Gastroesophageal sphincter (tissue), 4 donors: ENCODE results near the gene RPTOR. TPM values are rescaled to one million over a fixed set of nuclear protein-coding genes. Genes with fewer than 3 reads are reported as not detected.

ENCODE experiments used
- ATAC-seq: fragments of 150-250 bp; one replicate; pipeline ENCODE4 v1.9.1; 2016; ENCODE audit warnings: mild to moderate bottlenecking, moderate library complexity
- H3K27ac ChIP-seq, 4 donors: fragments of 200-600 bp; sonication (generic) in 3 of 4; 1 replicate in 3 of 4; 2 replicates in 1 of 4; pipeline ENCODE4 v1.5.1; 2016 to 2019
- H3K27me3 ChIP-seq: fragments of 200-600 bp; sonication (generic); one replicate; pipeline ENCODE4 v1.5.1; 2019
- H3K36me3 ChIP-seq, 2 donors: fragments of 200-600 bp; sonication (generic); one replicate each; pipeline ENCODE4 v1.5.1; 2019; ENCODE audit warnings: control low read depth in 1 of 2
- H3K4me1 ChIP-seq, 3 donors: fragments of 200-600 bp; sonication (generic); 1 replicate in 2 of 3; 2 replicates in 1 of 3; pipeline ENCODE4 v1.5.1; 2016 to 2019; ENCODE audit warnings: control low read depth in 2 of 3
- H3K4me3 ChIP-seq, 2 donors: fragments of 200-600 bp; sonication (generic); one replicate each; pipeline ENCODE4 v1.5.1; 2019; ENCODE audit warnings: mild to moderate bottlenecking in 1 of 2, moderate library complexity in 1 of 2
- H3K9me3 ChIP-seq, 3 donors: fragments of 200-600 bp; sonication (generic); one replicate each; pipeline ENCODE4 v1.5.1; 2017 to 2019; ENCODE audit warnings: control low read depth in 2 of 3
- CTCF ChIP-seq, 4 experiments: fragments of 200-600 bp in 2 of 4; fragments of 450-650 bp in 2 of 4; sonication (generic) in 1 of 4; IDR thresholded peaks; one replicate each; pipeline ENCODE4 v1.5.1; 2017 to 2019; ENCODE audit warnings: antibody characterized with exemption in 4 of 4, mild to moderate bottlenecking in 2 of 4, moderate library complexity in 2 of 4
- EP300 ChIP-seq: sonication (generic); formaldehyde crosslinking; IDR thresholded peaks from one replicate; pipeline ENCODE4 v1.6.1; 2017; ENCODE audit warnings: antibody characterized with exemption, mild to moderate bottlenecking
- POLR2A ChIP-seq, 2 donors: fragments of 450-650 bp; IDR thresholded peaks; one replicate each; pipeline ENCODE4 v1.6.1; 2017; ENCODE audit warnings: antibody characterized with exemption in 2 of 2, mild to moderate bottlenecking in 2 of 2, moderate library complexity in 1 of 2
- POLR2AphosphoS5 ChIP-seq: sonication (generic); formaldehyde crosslinking; IDR thresholded peaks from one replicate; pipeline ENCODE4 v1.6.1; 2017; ENCODE audit warnings: antibody characterized with exemption
- WGBS, 2 donors: methylation state at CpG; one replicate each; pipeline ENCODE4 v1.1.5; 2018; ENCODE audit warnings: low coverage in 1 of 2; 5-methylcytosine and 5-hydroxymethylcytosine counted together
- total RNA-seq, 4 donors: library from RNA; depleted of rRNA; stranded (reverse); fragments of >200 nt; gene quantifications; one replicate each; pipeline ENCODE4 v1.1.0, GENCODE V29; 2016

The RPTOR gene
- total RNA-seq, 4 donors from 2014 or later: 25.7 to 56.8 (median 39.7) TPM

- TF ChIP-seq POLR2AphosphoS5 (no peak), EP300 (no peak), CTCF (IDR thresholded peaks at IDR 0.05) (no peak), POLR2A (IDR thresholded peaks at IDR 0.05) (no peak)
- Histone ChIP-seq H3K27ac (no peak overlapping the region), H3K27me3 (no peaks in the 10 kb centered on the region), H3K36me3 (no peaks in the 10 kb centered on the region), H3K4me1 (peaks cover 0 to 20% (median 0%) of the 10 kb centered on the region in 3 donors), H3K4me3 (no peak overlapping the region), H3K9me3 (no peaks in the 10 kb centered on the region)
- ATAC-seq: no peak
- 85% methylated on average over 2 of the region's 3 CpGs; no CpG with 5 or more reads in 1 of the 2 donors for WGBS, 2 donors
Observed at GRCh38 chr17:80722661-80723060, 178.0 kb downstream of the RPTOR start.

DNA sequence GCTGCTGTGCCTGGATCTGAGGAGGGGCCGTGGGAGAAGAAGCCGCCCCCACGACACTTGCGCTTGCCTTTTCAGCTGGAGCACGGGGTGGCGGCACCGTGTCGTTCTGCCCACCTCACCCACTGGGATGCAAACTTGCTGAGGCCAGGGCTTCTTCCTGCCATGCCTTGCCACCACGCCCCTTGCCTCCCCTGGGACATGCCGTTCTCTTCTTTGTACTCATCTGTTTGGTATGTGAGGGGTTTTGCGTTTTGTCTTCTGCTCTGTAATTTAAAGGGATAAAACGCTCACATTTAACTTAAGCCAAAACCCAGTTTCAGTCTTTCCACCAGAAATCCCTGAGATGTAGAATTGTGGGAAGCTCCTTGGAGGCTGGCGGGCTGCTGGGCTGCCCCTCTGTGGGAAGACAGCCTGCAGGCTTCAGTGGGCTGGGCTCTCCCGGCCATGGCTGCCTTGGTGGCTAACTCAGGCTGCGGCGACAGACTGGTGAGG lies 180.2 kb downstream of the RPTOR start:
- no peak overlapping the region for H3K27ac ChIP-seq
- no peaks in the 10 kb centered on the region for H3K36me3 ChIP-seq
- 50 to 86% methylated on average over 1 to 3 of the region's 16 CpGs for WGBS, 2 donors
- TF ChIP-seq EP300: no peak
- TF ChIP-seq POLR2AphosphoS5: no peak
- no peak for TF ChIP-seq CTCF (IDR thresholded peaks at IDR 0.05)
- no peak for TF ChIP-seq POLR2A (IDR thresholded peaks at IDR 0.05)
- peaks cover 0 to 20% (median 0%) of the 10 kb centered on the region in 3 donors for H3K4me1 ChIP-seq
- H3K4me3 ChIP-seq: no peak overlapping the region
- no peak for ATAC-seq
- H3K27me3 ChIP-seq: no peaks in the 10 kb centered on the region
- H3K9me3 ChIP-seq: no peaks in the 10 kb centered on the region

DNA sequence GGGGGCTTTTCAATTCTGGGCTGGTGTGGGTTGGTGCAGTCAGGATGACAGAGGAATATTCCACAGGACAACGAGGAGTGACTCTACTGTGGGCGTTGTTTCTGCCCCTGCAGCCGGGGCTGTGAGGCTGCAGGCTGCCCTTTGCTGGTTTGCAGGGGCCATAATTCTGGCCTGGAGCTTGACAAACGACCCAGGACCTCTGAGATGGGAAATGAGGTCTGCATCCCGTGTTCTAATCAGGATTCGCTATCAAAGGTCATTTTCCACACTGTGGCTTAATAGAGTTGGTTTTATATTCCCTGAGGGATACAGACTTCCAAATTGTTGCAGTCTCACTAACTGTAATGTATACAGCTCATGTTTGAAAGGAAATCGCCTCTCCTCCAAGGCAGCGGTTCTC lies 180.9 kb downstream of the RPTOR start:
- Histone ChIP-seq H3K9me3 (no peaks in the 10 kb centered on the region), H3K27me3 (no peaks in the 10 kb centered on the region), H3K36me3 (peaks cover 0 to under 1% of the 10 kb centered on the region in 2 donors), H3K4me1 (peaks cover 0 to 20% (median 0%) of the 10 kb centered on the region in 3 donors), H3K4me3 (no peak overlapping the region), H3K27ac (peak overlapping the region in 1 of 4 donors; percentile 3)
- TF ChIP-seq CTCF (IDR thresholded peaks at IDR 0.05): no peak
- no peak for TF ChIP-seq POLR2AphosphoS5
- peak; percentile 22 for ATAC-seq
- 73 to 77% methylated on average over 4 to 7 of the region's 8 CpGs for WGBS, 2 donors

DNA sequence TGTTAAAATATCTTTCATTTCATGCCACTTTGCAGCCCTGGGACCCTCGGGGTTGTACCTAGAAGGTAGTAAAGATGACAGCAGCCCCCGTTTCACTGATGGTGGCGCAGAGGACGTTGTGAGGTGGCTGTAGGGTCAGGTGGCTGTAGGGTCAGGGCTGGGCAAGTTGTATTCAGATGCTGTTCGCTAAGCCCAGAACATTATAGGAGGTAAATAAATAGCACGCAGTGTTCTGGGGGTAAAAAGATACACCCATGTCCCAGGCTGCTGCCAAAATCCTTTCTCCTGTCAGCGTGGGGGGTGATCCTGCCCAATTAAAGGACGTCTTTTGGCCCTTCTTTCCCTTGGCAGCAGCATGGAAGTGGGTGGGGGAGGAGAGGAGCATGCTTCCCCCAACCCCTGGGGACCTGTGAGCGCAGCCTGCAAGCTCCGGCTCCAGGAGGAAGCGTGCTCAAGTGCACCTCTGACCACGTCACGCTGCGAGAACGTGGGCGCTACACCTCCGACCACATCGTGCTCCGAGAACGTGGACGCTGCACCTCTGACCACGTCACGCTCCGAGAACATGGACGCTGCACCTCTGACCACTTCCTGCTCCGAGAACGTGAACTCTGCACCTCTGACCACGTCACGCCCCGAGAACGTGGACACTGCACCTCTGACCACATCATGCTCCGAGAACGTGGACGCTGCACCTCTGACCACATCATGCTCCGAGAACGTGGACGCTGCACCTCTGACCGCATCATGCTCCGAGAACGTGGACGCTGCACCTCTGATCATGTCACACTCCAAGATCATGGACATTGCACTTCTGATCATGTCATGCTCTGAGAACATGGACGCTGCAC lies 182.1 kb downstream of the RPTOR start:
- 92 to 96% methylated on average over 7 to 9 of the region's 42 CpGs for WGBS, 2 donors
- H3K27ac ChIP-seq: no peak overlapping the region
- H3K9me3 ChIP-seq: no peaks in the 10 kb centered on the region
- no peak for ATAC-seq
- H3K4me3 ChIP-seq: no peak overlapping the region
- H3K36me3 ChIP-seq: peaks cover 0 to 9% of the 10 kb centered on the region in 2 donors
- H3K4me1 ChIP-seq: peaks cover 0 to 20% (median 0%) of the 10 kb centered on the region in 3 donors
- H3K27me3 ChIP-seq: no peaks in the 10 kb centered on the region
- TF ChIP-seq POLR2AphosphoS5: no peak

GRCh38 chr17:80727409-80727755 lies 182.7 kb downstream of the RPTOR start:
- no peak overlapping the region for H3K4me3 ChIP-seq
- no peaks in the 10 kb centered on the region for H3K9me3 ChIP-seq
- WGBS, 2 donors: 91 to 96% methylated on average over 4 to 11 of the region's 13 CpGs
- peaks cover 0 to 14% of the 10 kb centered on the region in 2 donors for H3K36me3 ChIP-seq
- H3K27me3 ChIP-seq: no peaks in the 10 kb centered on the region
- ATAC-seq: no peak
- TF ChIP-seq POLR2AphosphoS5: no peak
- TF ChIP-seq CTCF (IDR thresholded peaks at IDR 0.05): no peak
- no peak for TF ChIP-seq EP300
- no peak for TF ChIP-seq POLR2A (IDR thresholded peaks at IDR 0.05)
- peaks cover 0 to 20% (median 0%) of the 10 kb centered on the region in 3 donors for H3K4me1 ChIP-seq
- no peak overlapping the region for H3K27ac ChIP-seq
